ENCODE results near the gene OR56A1.
"Not testable (repeated sequence)": the region's sequence is repeated elsewhere in the genome, so short reads cannot be mapped to it uniquely, and the experiment has no call there.

GRCh38 chr11:6076443-6076842 is 45.9 kb upstream of the OR56A1 start:
- not testable (repeated sequence) for TF ChIP-seq EZH2 (IDR thresholded peaks at IDR 0.05; ENCODE audit: borderline replicate concordance, insufficient read depth, low read depth, low read length, poor library complexity, severe bottlenecking); CTCF (IDR thresholded peaks at IDR 0.05)
